Measurements from ENCODE around the gene MGAT1.
A peak's percentile ranks its signal among the peaks of the same experiment; 100 is the strongest.

Gene MGAT1

GRCh38 chr5:180823940-180824629, 21.5 kb upstream of the MGAT1 start:
- DNase-seq (ENCODE audit: low spot score), result no peak

- DNase-seq (ENCODE audit: low spot score), result no peak
Measured at GRCh38 chr5:180823346-180823745, 20.7 kb upstream of the MGAT1 start.

GRCh38 chr5:180821538-180821937, 18.9 kb upstream of the MGAT1 start:
- DNase-seq (ENCODE audit: low spot score), result no peak

GRCh38 chr5:180820788-180821321, 18.2 kb upstream of the MGAT1 start:
- no peak for DNase-seq (ENCODE audit: low spot score)

- DNase-seq (ENCODE audit: low spot score), result no peak
Measured at GRCh38 chr5:180818677-180819341, 16.2 kb upstream of the MGAT1 start.

- no peak for DNase-seq (ENCODE audit: low spot score)
Measured at GRCh38 chr5:180817893-180818674, 15.5 kb upstream of the MGAT1 start.

GRCh38 chr5:180816608-180817534, 14.3 kb upstream of the MGAT1 start:
- no peak for DNase-seq (ENCODE audit: low spot score)

- DNase-seq (ENCODE audit: low spot score), result no peak
Measured at GRCh38 chr5:180815293-180815917, 12.8 kb upstream of the MGAT1 start.

- DNase-seq (ENCODE audit: low spot score), result no peak
Measured at GRCh38 chr5:180813420-180813819, 10.8 kb upstream of the MGAT1 start.

- no peak for DNase-seq (ENCODE audit: low spot score)
Measured at GRCh38 chr5:180811623-180812124, 9.1 kb upstream of the MGAT1 start.

GRCh38 chr5:180810959-180811622, 8.5 kb upstream of the MGAT1 start:
- DNase-seq (ENCODE audit: low spot score), result no peak

- DNase-seq (ENCODE audit: low spot score), result peak; percentile 86
Measured at GRCh38 chr5:180810210-180810958, 7.8 kb upstream of the MGAT1 start.

- DNase-seq (ENCODE audit: low spot score), result peak; percentile 87
Measured at GRCh38 chr5:180809403-180810209, 7.0 kb upstream of the MGAT1 start.

- no peak for DNase-seq (ENCODE audit: low spot score)
Measured at GRCh38 chr5:180808461-180809000, 5.9 kb upstream of the MGAT1 start.

GRCh38 chr5:180807654-180808414, 5.2 kb upstream of the MGAT1 start:
- DNase-seq (ENCODE audit: low spot score), result no peak

GRCh38 chr5:180807046-180807445, 4.4 kb upstream of the MGAT1 start:
- no peak for DNase-seq (ENCODE audit: low spot score)

- no peak for DNase-seq (ENCODE audit: low spot score)
Measured at GRCh38 chr5:180806351-180807011, 3.9 kb upstream of the MGAT1 start.

All from HuH-7.5 (cell line).